RPMI7951 (cell line): ENCODE measurements around the gene HOXB5. TPM values are rescaled to one million over a fixed set of nuclear protein-coding genes. Genes with fewer than 3 reads are reported as not detected.

Experiments
- DNase-seq: peaks from one replicate; pipeline ENCODE4 v3.0.0-alpha.2; 2012; ENCODE audit warnings: low read depth
- total RNA-seq: library from RNA; depleted of rRNA; stranded (reverse); fragments of >200 nt; shearing (Covaris generic); gene quantifications from 2 replicates; pipeline ENCODE4 v1.2.3, GENCODE V29; 2014; rRNA removed

HOXB5 gene
- total RNA-seq, 1 experiment from 2014 or later, result 0.24 TPM

- DNase-seq, result no peak
Observed at GRCh38 chr17:48549281-48549630, 44.3 kb downstream of the HOXB5 start.

- DNase-seq, result no peak
Observed at GRCh38 chr17:48548523-48549280, 44.9 kb downstream of the HOXB5 start.

GRCh38 chr17:48547808-48548522, 45.6 kb downstream of the HOXB5 start:
- DNase-seq, result peak; percentile 49

GRCh38 chr17:48546924-48547807, 46.4 kb downstream of the HOXB5 start:
- DNase-seq, result peak; percentile 47

- peak; percentile 56 for DNase-seq
Observed at GRCh38 chr17:48546137-48546923, 47.2 kb downstream of the HOXB5 start.

GRCh38 chr17:48545539-48545938, 48.0 kb downstream of the HOXB5 start:
- no peak for DNase-seq

- DNase-seq, result peak; percentile 61
Observed at GRCh38 chr17:48545022-48545375, 48.6 kb downstream of the HOXB5 start, which contains the start of gene HOXB2. Gene HOXB2, minus strand, starts transcription at chr17:48545109. Its CDS starts 198 bp downstream, at chr17:48544911.

- peak; percentile 83 for DNase-seq
Observed at GRCh38 chr17:48544349-48545021, 49.1 kb downstream of the HOXB5 start.

- no peak for DNase-seq
Observed at GRCh38 chr17:48543854-48544348, 49.7 kb downstream of the HOXB5 start.

- peak; percentile 75 for DNase-seq
Observed at GRCh38 chr17:48543107-48543853, 50.3 kb downstream of the HOXB5 start.

- DNase-seq, result no peak
Observed at GRCh38 chr17:48542698-48543106, 50.9 kb downstream of the HOXB5 start.

- peak; percentile 65 for DNase-seq
Observed at GRCh38 chr17:48542114-48542656, 51.4 kb downstream of the HOXB5 start.

- peak; percentile 82 for DNase-seq
Observed at GRCh38 chr17:48541577-48542113, 51.9 kb downstream of the HOXB5 start.

Other genes starting within 250 kb of the HOXB5 start
- gene SKAP1, start 163.6 kb downstream of the HOXB5 start, total RNA-seq, result 0.49 TPM in 1 of 2 replicates, not detected in the other
- gene HOXB1, start 62.8 kb downstream of the HOXB5 start, total RNA-seq, result not detected in 2 replicates
- gene HOXB2, start 48.7 kb downstream of the HOXB5 start, total RNA-seq, result 11.9 and 15.1 TPM in 2 replicates
- gene HOXB4, start 15.4 kb downstream of the HOXB5 start, total RNA-seq, result 1.6 and 1.7 TPM in 2 replicates
- gene HOXB3, start 3.5 kb downstream of the HOXB5 start, total RNA-seq, result 3.2 and 7.9 TPM in 2 replicates
- 4.8 and 7.3 TPM in 2 replicates for gene HOXB6, start 11.2 kb upstream of the HOXB5 start, total RNA-seq
- 24.9 and 26.1 TPM in 2 replicates for gene HOXB7, start 17.2 kb upstream of the HOXB5 start, total RNA-seq
- 0.24 and 0.49 TPM in 2 replicates for gene HOXB8, start 21.5 kb upstream of the HOXB5 start, total RNA-seq
- gene HOXB9, start 32.6 kb upstream of the HOXB5 start, total RNA-seq, result 2.3 and 4.1 TPM in 2 replicates
- gene PRAC1, start 128.7 kb upstream of the HOXB5 start, total RNA-seq, result not detected in 2 replicates
- gene PRAC2, start 129.4 kb upstream of the HOXB5 start, total RNA-seq, result 2.4 and 6.1 TPM in 2 replicates
- 4.7 and 5.4 TPM in 2 replicates for gene HOXB13, start 135.0 kb upstream of the HOXB5 start, total RNA-seq
- gene TTLL6, start 223.4 kb upstream of the HOXB5 start, total RNA-seq, result 0.39 and 0.60 TPM in 2 replicates
- gene CALCOCO2, start 237.3 kb upstream of the HOXB5 start, total RNA-seq, result 39.8 and 48.8 TPM in 2 replicates